ENCODE measurements around the gene EXOC4. TPM values are rescaled to one million over a fixed set of nuclear protein-coding genes. Genes with fewer than 3 reads are reported as not detected.
"Not testable (repeated sequence)": the region's sequence is repeated elsewhere in the genome, so short reads cannot be mapped to it uniquely, and the experiment has no call there.

The EXOC4 gene
- total RNA-seq, 4 donors from 2014 or later, result 82.4 to 204 (median 128) TPM

DNA sequence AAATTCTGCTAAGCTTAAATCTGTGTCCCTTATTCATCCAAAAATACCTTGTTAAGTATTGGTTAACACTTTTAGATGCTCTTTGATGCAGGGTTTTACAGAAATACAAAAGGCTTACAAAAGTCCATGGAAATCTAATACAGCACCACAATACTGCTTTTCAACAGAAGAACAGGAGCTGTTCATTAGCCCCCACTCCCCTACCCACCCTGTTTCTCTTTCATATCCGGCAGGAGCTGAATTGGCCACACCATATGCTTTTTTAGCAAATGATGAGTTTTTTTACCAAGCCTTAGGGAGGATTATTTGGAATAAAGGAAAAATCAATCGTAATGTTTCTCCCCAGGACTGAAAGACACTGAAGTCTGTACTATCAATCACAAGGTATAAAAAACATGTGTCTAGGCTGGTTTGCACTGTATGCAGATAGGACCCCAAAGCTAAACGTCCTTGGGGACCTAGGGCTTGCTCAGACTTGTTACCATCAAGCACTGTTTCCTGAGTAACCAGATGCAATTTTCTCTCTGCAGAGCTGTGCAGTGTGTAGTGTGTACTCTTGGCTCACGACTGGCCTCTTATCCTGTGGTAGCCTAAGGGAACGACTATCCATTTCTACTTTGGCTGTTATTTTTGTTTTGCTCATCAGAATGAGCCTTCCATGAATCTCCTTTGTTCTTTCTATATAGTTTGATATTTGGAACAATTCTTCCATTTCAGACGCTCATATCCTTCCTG, 731.0 kb downstream of the EXOC4 start:
- Histone ChIP-seq H3K9me3 (no peaks in the 10 kb centered on the region), H3K4me3 (no peak overlapping the region), H3K4me1 (no peaks in the 10 kb centered on the region), H3K27me3 (no peaks in the 10 kb centered on the region), H3K27ac (no peak overlapping the region), H3K36me3 (no peaks in the 10 kb centered on the region)
- no peak for TF ChIP-seq EP300 (IDR thresholded peaks at IDR 0.05; ENCODE audit: low read depth)
- TF ChIP-seq, protein P1, sequence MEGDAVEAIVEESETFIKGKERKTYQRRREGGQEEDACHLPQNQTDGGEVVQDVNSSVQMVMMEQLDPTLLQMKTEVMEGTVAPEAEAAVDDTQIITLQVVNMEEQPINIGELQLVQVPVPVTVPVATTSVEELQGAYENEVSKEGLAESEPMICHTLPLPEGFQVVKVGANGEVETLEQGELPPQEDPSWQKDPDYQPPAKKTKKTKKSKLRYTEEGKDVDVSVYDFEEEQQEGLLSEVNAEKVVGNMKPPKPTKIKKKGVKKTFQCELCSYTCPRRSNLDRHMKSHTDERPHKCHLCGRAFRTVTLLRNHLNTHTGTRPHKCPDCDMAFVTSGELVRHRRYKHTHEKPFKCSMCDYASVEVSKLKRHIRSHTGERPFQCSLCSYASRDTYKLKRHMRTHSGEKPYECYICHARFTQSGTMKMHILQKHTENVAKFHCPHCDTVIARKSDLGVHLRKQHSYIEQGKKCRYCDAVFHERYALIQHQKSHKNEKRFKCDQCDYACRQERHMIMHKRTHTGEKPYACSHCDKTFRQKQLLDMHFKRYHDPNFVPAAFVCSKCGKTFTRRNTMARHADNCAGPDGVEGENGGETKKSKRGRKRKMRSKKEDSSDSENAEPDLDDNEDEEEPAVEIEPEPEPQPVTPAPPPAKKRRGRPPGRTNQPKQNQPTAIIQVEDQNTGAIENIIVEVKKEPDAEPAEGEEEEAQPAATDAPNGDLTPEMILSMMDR (IDR thresholded peaks at IDR 0.05), result no peak
- no peak for TF ChIP-seq POLR2A (IDR thresholded peaks at IDR 0.05)
- TF ChIP-seq POLR2AphosphoS5 (IDR thresholded peaks at IDR 0.05), result no peak
- WGBS, 2 donors (ENCODE audit: low coverage in 1 of 2), result 79 to 97% methylated on average over 3 to 6 of the region's 6 CpGs
- in situ Hi-C loops (cut with MboI; ENCODE audit: low pct_ligation_motif_present in 1 of 4, low pct_unique_long_range_greater_than_20kb in 1 of 4, low sequenced_read_pairs in 3 of 4) (no loop called here), intact Hi-C loops (cut with DNase I; ENCODE audit: low total_unique reads) (no loop called here)
- no peak for DNase-seq

DNA sequence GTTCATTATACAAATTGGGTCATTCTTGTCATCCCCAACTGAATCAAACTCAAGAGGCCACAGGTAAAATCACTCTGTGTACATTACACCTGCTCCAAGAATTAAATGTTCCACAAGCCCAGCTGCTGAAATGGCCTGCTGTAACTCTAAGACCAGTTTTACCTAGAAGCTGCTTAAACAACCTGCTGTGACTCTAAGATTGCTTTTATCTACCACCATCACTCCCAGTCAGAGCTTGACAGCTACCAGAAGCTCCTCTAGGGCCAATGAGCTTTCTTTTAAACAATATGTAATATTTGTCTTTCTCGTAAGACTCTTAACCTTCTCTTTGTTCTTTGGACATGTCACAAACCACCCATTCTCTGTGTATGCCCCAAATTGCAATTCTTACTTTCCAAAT, 732.4 kb downstream of the EXOC4 start:
- DNase-seq, result no peak
- no peaks in the 10 kb centered on the region for H3K36me3 ChIP-seq
- H3K4me3 ChIP-seq, result no peak overlapping the region
- no peaks in the 10 kb centered on the region for H3K4me1 ChIP-seq
- H3K9me3 ChIP-seq, result no peaks in the 10 kb centered on the region
- H3K27ac ChIP-seq, result no peak overlapping the region
- in situ Hi-C loops (cut with MboI; ENCODE audit: low pct_ligation_motif_present in 1 of 4, low pct_unique_long_range_greater_than_20kb in 1 of 4, low sequenced_read_pairs in 3 of 4), result no loop called here
- intact Hi-C loops (cut with DNase I; ENCODE audit: low total_unique reads), result no loop called here
- 63 to 97% methylated on average over 1 of the region's 1 CpG for WGBS, 2 donors (ENCODE audit: low coverage in 1 of 2)
- H3K27me3 ChIP-seq, result no peaks in the 10 kb centered on the region
- no peak for TF ChIP-seq POLR2AphosphoS5 (IDR thresholded peaks at IDR 0.05)
- TF ChIP-seq EP300 (IDR thresholded peaks at IDR 0.05; ENCODE audit: low read depth), result no peak
- TF ChIP-seq, protein P1 (IDR thresholded peaks at IDR 0.05), result no peak
- no peak for TF ChIP-seq POLR2A (IDR thresholded peaks at IDR 0.05)

DNA sequence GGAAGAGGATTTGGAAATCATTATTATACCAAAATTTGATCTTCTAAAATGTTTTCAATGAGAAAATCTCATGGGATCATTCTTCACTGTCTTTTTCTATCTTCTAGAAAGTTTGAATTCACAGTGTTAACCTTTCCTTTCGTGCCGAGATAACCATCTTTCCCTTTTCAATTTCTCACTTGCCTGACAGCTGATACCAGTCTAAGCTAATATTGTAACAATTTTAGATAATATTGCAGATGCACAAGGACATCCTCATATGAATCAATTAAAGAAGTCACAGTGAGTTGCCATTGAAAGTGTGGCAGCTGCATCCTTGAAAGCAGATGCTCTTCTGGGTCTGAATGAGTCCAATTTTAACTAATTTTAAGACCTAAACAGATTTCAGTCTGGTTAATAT, 734.7 kb downstream of the EXOC4 start:
- in situ Hi-C loops (cut with MboI; ENCODE audit: low pct_ligation_motif_present in 1 of 4, low pct_unique_long_range_greater_than_20kb in 1 of 4, low sequenced_read_pairs in 3 of 4) (no loop called here), intact Hi-C loops (cut with DNase I; ENCODE audit: low total_unique reads) (no loop called here)
- 43 to 78% methylated on average over 2 of the region's 2 CpGs for WGBS, 2 donors (ENCODE audit: low coverage in 1 of 2)
- TF ChIP-seq POLR2A (IDR thresholded peaks at IDR 0.05) (no peak), EP300 (IDR thresholded peaks at IDR 0.05; ENCODE audit: low read depth) (no peak), POLR2AphosphoS5 (IDR thresholded peaks at IDR 0.05) (no peak)
- TF ChIP-seq, protein P1 (IDR thresholded peaks at IDR 0.05), result no peak
- Histone ChIP-seq H3K9me3 (no peaks in the 10 kb centered on the region), H3K27me3 (no peaks in the 10 kb centered on the region), H3K27ac (no peak overlapping the region), H3K36me3 (no peaks in the 10 kb centered on the region), H3K4me1 (no peaks in the 10 kb centered on the region), H3K4me3 (no peak overlapping the region)
- DNase-seq, result no peak

DNA sequence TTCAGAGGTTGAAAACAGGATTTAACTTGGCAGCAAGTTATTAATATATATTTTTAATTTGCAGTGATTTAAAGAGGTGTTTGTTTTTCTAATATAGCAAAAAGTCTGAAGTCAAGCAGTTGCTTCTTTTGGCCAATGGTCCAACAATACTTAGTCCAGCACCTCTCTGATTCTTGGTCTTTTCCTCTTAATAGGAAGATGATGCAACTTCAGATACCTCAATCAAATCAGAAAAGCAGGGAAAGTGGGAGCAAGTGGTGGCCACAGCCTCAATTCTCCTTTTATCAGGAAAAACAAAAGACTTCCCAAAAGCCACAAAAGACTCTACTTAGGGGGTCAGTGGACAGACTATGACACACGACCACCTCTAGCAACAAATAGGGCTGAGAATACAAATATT, 740.7 kb downstream of the EXOC4 start:
- Histone ChIP-seq H3K27ac (no peak overlapping the region), H3K27me3 (no peaks in the 10 kb centered on the region), H3K36me3 (peaks cover 0 to 3% (median 0%) of the 10 kb centered on the region in 4 donors), H3K4me3 (no peak overlapping the region), H3K9me3 (no peaks in the 10 kb centered on the region), H3K4me1 (no peaks in the 10 kb centered on the region)
- DNase-seq, result no peak
- TF ChIP-seq, protein P1 (IDR thresholded peaks at IDR 0.05), result no peak
- TF ChIP-seq POLR2A (IDR thresholded peaks at IDR 0.05) (no peak), POLR2AphosphoS5 (IDR thresholded peaks at IDR 0.05) (no peak), EP300 (IDR thresholded peaks at IDR 0.05; ENCODE audit: low read depth) (no peak)
- in situ Hi-C loops (cut with MboI; ENCODE audit: low pct_ligation_motif_present in 1 of 4, low pct_unique_long_range_greater_than_20kb in 1 of 4, low sequenced_read_pairs in 3 of 4), result no loop called here
- intact Hi-C loops (cut with DNase I; ENCODE audit: low total_unique reads), result no loop called here
- 50 to 73% methylated on average over 1 of the region's 1 CpG for WGBS, 2 donors (ENCODE audit: low coverage in 1 of 2)

DNA sequence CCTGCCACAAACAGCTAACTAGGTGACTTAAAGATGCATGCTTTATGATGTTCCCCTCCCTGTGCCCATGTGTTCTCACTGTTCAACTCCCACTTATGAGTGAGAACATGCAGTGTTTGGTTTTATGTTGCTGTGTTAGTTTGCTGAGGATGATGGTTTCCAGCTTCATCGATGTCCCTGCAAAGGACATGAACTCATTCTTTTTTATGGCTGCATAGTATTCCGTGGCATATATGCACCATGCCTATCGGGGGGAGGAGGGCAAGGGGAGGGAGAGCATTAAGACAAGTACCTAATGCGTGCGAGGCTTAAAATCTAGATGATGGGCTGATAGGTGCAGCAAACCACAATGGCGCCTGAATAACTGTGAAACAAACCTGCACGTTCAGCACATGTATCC, 741.2 kb downstream of the EXOC4 start:
- DNase-seq; H3K27me3 ChIP-seq; intact Hi-C loops (cut with DNase I; ENCODE audit: low total_unique reads); H3K36me3 ChIP-seq; H3K27ac ChIP-seq; in situ Hi-C loops (cut with MboI; ENCODE audit: low pct_ligation_motif_present in 1 of 4, low pct_unique_long_range_greater_than_20kb in 1 of 4, low sequenced_read_pairs in 3 of 4); H3K4me3 ChIP-seq; H3K4me1 ChIP-seq; H3K9me3 ChIP-seq: not testable (repeated sequence)
- WGBS, 2 donors (ENCODE audit: low coverage in 1 of 2), result 97 to 98% methylated on average over 7 of the region's 7 CpGs

Data from transverse colon (tissue), 4 donors.